GM15510 (cell line): ENCODE measurements around the gene EHD4.

Experiments
- POLR2A ChIP-seq: IDR thresholded peaks from 3 replicates; pipeline ENCODE4 v1.6.1; 2011; ENCODE audit warnings: borderline replicate concordance; ENCODE audit not compliant: insufficient read length; ENCODE audit errors: extremely low read depth

The EHD4 gene

GRCh38 chr15:41988896-41989572 lies 16.7 kb upstream of the EHD4 start:
- TF ChIP-seq POLR2A, result no peak

- TF ChIP-seq POLR2A, result no peak
Measured at GRCh38 chr15:41987925-41988275, 15.5 kb upstream of the EHD4 start.

- TF ChIP-seq POLR2A, result no peak
Measured at GRCh38 chr15:41987246-41987924, 15.0 kb upstream of the EHD4 start.

GRCh38 chr15:41985236-41986160 lies 13.1 kb upstream of the EHD4 start:
- TF ChIP-seq POLR2A, result no peak

GRCh38 chr15:41984622-41985021 lies 12.3 kb upstream of the EHD4 start:
- no peak for TF ChIP-seq POLR2A

- no peak for TF ChIP-seq POLR2A
Measured at GRCh38 chr15:41983621-41984571, 11.5 kb upstream of the EHD4 start.

- TF ChIP-seq POLR2A, result no peak
Measured at GRCh38 chr15:41983221-41983620, 10.9 kb upstream of the EHD4 start.

- no peak for TF ChIP-seq POLR2A
Measured at GRCh38 chr15:41982133-41982930, 10.0 kb upstream of the EHD4 start.

- no peak for TF ChIP-seq POLR2A
Measured at GRCh38 chr15:41981371-41982132, 9.2 kb upstream of the EHD4 start.

GRCh38 chr15:41980654-41981323 lies 8.4 kb upstream of the EHD4 start:
- TF ChIP-seq POLR2A, result no peak

GRCh38 chr15:41979493-41980266 lies 7.3 kb upstream of the EHD4 start:
- TF ChIP-seq POLR2A, result no peak

- no peak for TF ChIP-seq POLR2A
Measured at GRCh38 chr15:41978534-41978933, 6.2 kb upstream of the EHD4 start.
